NOMO-1 treated with DMSO at 0.1 percent for 48 hours (cell line): ENCODE results near the gene FNIP2.
"Not testable (repeated sequence)": the region's sequence is repeated elsewhere in the genome, so short reads cannot be mapped to it uniquely, and the experiment has no call there.

Experiments
- DNase-seq: peaks from one replicate; lab custom pipeline; 2025; ENCODE audit not compliant: unreplicated experiment; lab: John Stamatoyannopoulos, UW

The FNIP2 gene

GRCh38 chr4:158946825-158947224, 178.0 kb downstream of the FNIP2 start:
- no peak for DNase-seq

DNA sequence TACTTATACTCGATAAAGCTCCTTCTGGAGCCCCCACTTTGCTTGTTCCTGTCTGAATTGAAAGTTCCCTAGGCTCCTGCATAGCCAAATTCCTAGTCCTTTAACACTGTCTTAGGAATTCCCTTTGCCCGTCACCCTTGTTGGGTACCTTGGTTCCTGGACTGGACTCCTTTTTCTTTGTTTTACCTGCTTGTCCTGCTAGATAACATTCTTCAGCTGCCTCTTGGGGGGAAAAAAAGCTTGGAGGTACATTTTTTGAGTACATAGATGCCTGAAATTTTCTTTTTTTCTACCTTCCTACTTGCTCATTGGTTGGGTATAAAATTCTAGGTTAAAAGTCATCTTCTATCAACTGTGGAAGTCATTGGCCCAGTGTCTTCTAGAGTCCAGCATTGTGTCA, 179.2 kb downstream of the FNIP2 start:
- DNase-seq = no peak

DNA sequence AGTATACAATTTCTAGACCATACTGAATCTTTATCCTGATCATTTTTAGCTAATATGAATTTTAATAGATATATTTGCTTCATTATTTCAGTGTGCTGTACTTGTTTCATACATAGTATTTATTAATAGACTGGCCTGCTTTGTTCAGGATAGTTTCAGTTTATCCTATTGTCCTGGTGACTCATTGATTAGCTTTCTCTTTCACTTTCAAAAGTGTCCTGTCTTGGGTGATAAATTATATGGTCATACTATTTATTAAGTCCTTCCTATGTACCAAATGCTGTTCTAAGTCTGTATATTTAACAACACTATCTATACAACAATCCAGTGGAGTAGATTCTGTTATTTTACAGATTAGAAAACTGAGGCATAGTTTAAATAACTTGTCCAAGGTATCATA, 180.3 kb downstream of the FNIP2 start:
- no peak for DNase-seq

GRCh38 chr4:158952221-158952774, 183.5 kb downstream of the FNIP2 start:
- DNase-seq = not testable (repeated sequence)

GRCh38 chr4:158956345-158956744, 187.5 kb downstream of the FNIP2 start:
- DNase-seq = not testable (repeated sequence)

GRCh38 chr4:158956918-158957317, 188.1 kb downstream of the FNIP2 start:
- not testable (repeated sequence) for DNase-seq
